Fibroblast of lung (primary cell): Measurements from ENCODE around the gene ALDH18A1.

Experiments
- CTCF ChIP-seq, 2 donors: IDR thresholded peaks in 1 of 2; conservative IDR thresholded peaks in 1 of 2; 1 replicate in 1 of 2; 2 replicates in 1 of 2; pipeline ENCODE4 v1.5.1; 2011 to 2012; ENCODE audit warnings: low read length in 2 of 2, control low read depth in 1 of 2, inconsistent platforms in 1 of 2, low read depth in 1 of 2, mild to moderate bottlenecking in 1 of 2
- EZH2 ChIP-seq: IDR thresholded peaks from 2 replicates; pipeline ENCODE4 v1.5.1; 2012; ENCODE audit warnings: low read length, control low read depth, mild to moderate bottlenecking; ENCODE audit errors: missing control alignments

- no peak for TF ChIP-seq CTCF (conservative IDR thresholded peaks at IDR 0.05 in 1 of 2, IDR thresholded peaks at IDR 0.05 in 1 of 2; ENCODE audit: low read depth in 1 of 2, low read length in 2 of 2)
- TF ChIP-seq EZH2 = no peak
Measured at GRCh38 chr10:95661818-95662217, 5.3 kb upstream of the ALDH18A1 start.
